ENCODE measurements around the gene COBL.

Gene COBL

DNA sequence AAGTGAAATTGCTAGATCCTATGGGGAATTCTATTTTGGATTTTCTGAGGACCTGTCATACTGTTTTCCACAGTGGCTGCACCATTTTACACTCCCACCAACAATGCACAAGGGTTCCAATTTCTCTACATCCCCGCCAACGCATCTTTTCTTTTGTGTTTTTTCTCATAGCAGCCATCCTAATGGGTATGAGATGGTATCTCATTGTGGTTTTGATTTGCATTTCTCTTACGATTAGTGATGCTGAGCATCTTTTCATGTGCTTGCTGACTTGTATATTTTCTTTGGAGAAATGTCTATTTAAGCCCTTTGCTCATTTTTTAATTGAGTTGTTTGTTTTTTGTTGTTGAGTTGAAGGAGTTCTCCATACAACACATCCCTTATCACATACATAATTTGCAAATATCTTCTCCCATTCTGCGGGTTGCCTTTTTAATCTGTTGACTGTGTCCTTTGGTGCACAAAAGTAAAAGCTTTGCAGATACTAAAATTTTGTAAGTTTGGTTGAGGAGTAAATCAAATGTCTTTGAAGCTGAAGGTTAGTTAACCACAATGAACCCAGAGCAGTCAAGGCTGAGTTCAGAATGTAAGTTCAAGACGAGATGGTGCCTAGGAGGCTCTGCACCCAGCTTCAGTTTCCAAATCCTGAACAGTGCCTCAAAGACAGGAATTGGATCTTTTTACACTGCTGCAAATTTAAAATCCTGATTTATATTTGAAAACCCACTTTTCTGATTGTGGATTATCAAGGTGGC, 195.4 kb downstream of the COBL start:
- Histone ChIP-seq H3K27me3 (replicated peaks in 2 of 5; ENCODE audit: control insufficient read depth in 4 of 5, insufficient read depth in 5 of 5, low read length in 4 of 5) (no peaks in the 10 kb centered on the region), H3K4me3 (ENCODE audit: control insufficient read depth in 1 of 7, extremely low read depth in 1 of 7, insufficient read depth in 4 of 7, low read depth in 2 of 7, low read length in 6 of 7) (peak overlapping the region in 3 of 7 experiments; percentile 30 to 71 (median 67)), H3K36me3 (ENCODE audit: control insufficient read depth in 4 of 4, insufficient read depth in 4 of 4, low read length in 3 of 4) (no peaks in the 10 kb centered on the region), H3K9me3 (ENCODE audit: control extremely low read depth in 1 of 5, control insufficient read depth in 4 of 5, insufficient read depth in 2 of 5, low read depth in 1 of 5, low read length in 4 of 5) (peaks cover 0 to 2% (median 0%) of the 10 kb centered on the region in 5 experiments), H3K4me1 (ENCODE audit: control extremely low read depth in 1 of 4, control insufficient read depth in 4 of 4, insufficient read depth in 4 of 4, low read length in 3 of 4) (peaks cover 6 to 26% (median 12%) of the 10 kb centered on the region in 4 experiments), H3K27ac (ENCODE audit: insufficient read depth in 1 of 2, low read depth in 1 of 2, low read length in 2 of 2, poor library complexity in 1 of 2, severe bottlenecking in 2 of 2) (no peak overlapping the region)
- 17% methylated on average over 2 of the region's 5 CpGs for WGBS (ENCODE audit: insufficient coverage)
- no peak for DNase-seq
- ChIA-PET CTCF (interaction anchor here (1.3 to 1.8 kb wide), 3 partner anchors 20 to 37 kb away, joined by 3 to 8 read pairs (median 5); no protein-coding TSS in a partner anchor), POLR2A (no interaction called here)

GRCh38 chr7:51118628-51119027, 198.0 kb downstream of the COBL start:
- DNase-seq: no peak
- ChIA-PET CTCF (interaction anchor here (0.8 kb wide), 1 partner anchor 44 kb away, joined by 3 read pairs; no protein-coding TSS in a partner anchor), POLR2A (no interaction called here)
- peaks cover 6 to 25% (median 12%) of the 10 kb centered on the region in 4 experiments for H3K4me1 ChIP-seq (ENCODE audit: control extremely low read depth in 1 of 4, control insufficient read depth in 4 of 4, insufficient read depth in 4 of 4, low read length in 3 of 4)
- WGBS (ENCODE audit: insufficient coverage): 100% methylated on average over 2 of the region's 4 CpGs
- H3K9me3 ChIP-seq (ENCODE audit: control extremely low read depth in 1 of 5, control insufficient read depth in 4 of 5, insufficient read depth in 2 of 5, low read depth in 1 of 5, low read length in 4 of 5): peaks cover 0 to 6% (median 0%) of the 10 kb centered on the region in 5 experiments
- H3K36me3 ChIP-seq (ENCODE audit: control insufficient read depth in 4 of 4, insufficient read depth in 4 of 4, low read length in 3 of 4): no peaks in the 10 kb centered on the region
- no peak overlapping the region for H3K27ac ChIP-seq (ENCODE audit: insufficient read depth in 1 of 2, low read depth in 1 of 2, low read length in 2 of 2, poor library complexity in 1 of 2, severe bottlenecking in 2 of 2)
- H3K27me3 ChIP-seq (replicated peaks in 2 of 5; ENCODE audit: control insufficient read depth in 4 of 5, insufficient read depth in 5 of 5, low read length in 4 of 5): no peaks in the 10 kb centered on the region
- H3K4me3 ChIP-seq (ENCODE audit: control insufficient read depth in 1 of 7, extremely low read depth in 1 of 7, insufficient read depth in 4 of 7, low read depth in 2 of 7, low read length in 6 of 7): no peak overlapping the region

GRCh38 chr7:51114501-51114900, 202.1 kb downstream of the COBL start:
- H3K27me3 ChIP-seq (replicated peaks in 2 of 5; ENCODE audit: control insufficient read depth in 4 of 5, insufficient read depth in 5 of 5, low read length in 4 of 5): no peaks in the 10 kb centered on the region
- H3K36me3 ChIP-seq (ENCODE audit: control insufficient read depth in 4 of 4, insufficient read depth in 4 of 4, low read length in 3 of 4): no peaks in the 10 kb centered on the region
- no peaks in the 10 kb centered on the region for H3K4me1 ChIP-seq (ENCODE audit: control extremely low read depth in 1 of 4, control insufficient read depth in 4 of 4, insufficient read depth in 4 of 4, low read length in 3 of 4)
- CTCF ChIA-PET: interaction anchor here (1.1 kb wide), 1 partner anchor 21 kb away, joined by 3 read pairs; no protein-coding TSS in a partner anchor
- peaks cover 0 to 6% (median 0%) of the 10 kb centered on the region in 5 experiments for H3K9me3 ChIP-seq (ENCODE audit: control extremely low read depth in 1 of 5, control insufficient read depth in 4 of 5, insufficient read depth in 2 of 5, low read depth in 1 of 5, low read length in 4 of 5)
- DNase-seq: no peak
- POLR2A ChIA-PET: interaction anchor here (0.7 kb wide), 1 partner anchor 11 kb away, joined by 3 read pairs; no protein-coding TSS in a partner anchor
- no peak overlapping the region for H3K4me3 ChIP-seq (ENCODE audit: control insufficient read depth in 1 of 7, extremely low read depth in 1 of 7, insufficient read depth in 4 of 7, low read depth in 2 of 7, low read length in 6 of 7)
- WGBS (ENCODE audit: insufficient coverage): no CpG with 5 or more reads among the region's 1 CpG
- H3K27ac ChIP-seq (ENCODE audit: insufficient read depth in 1 of 2, low read depth in 1 of 2, low read length in 2 of 2, poor library complexity in 1 of 2, severe bottlenecking in 2 of 2): no peak overlapping the region

DNA sequence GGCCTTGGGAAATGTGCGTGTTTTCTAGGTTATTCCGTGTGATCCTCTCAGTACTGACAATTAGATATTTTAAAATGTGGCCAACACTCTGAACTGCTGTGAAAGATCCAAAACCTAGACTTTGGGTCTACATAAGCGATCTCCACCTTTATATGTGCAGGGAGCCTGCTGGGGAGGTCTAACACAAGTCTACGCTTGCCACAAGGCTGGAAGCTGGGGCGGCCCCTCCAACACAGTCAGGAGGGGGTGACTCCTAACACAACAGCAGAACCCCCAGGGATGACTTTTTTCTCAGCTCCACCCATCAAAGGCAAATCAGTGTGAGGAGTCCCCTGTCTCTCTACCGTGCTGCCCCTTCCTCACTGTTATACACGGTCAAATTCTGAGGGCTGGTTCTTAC, 202.6 kb downstream of the COBL start:
- Histone ChIP-seq H3K27ac (ENCODE audit: insufficient read depth in 1 of 2, low read depth in 1 of 2, low read length in 2 of 2, poor library complexity in 1 of 2, severe bottlenecking in 2 of 2) (no peak overlapping the region), H3K9me3 (ENCODE audit: control extremely low read depth in 1 of 5, control insufficient read depth in 4 of 5, insufficient read depth in 2 of 5, low read depth in 1 of 5, low read length in 4 of 5) (peaks cover 0 to 6% (median 0%) of the 10 kb centered on the region in 5 experiments), H3K36me3 (ENCODE audit: control insufficient read depth in 4 of 4, insufficient read depth in 4 of 4, low read length in 3 of 4) (no peaks in the 10 kb centered on the region), H3K4me1 (ENCODE audit: control extremely low read depth in 1 of 4, control insufficient read depth in 4 of 4, insufficient read depth in 4 of 4, low read length in 3 of 4) (no peaks in the 10 kb centered on the region), H3K27me3 (replicated peaks in 2 of 5; ENCODE audit: control insufficient read depth in 4 of 5, insufficient read depth in 5 of 5, low read length in 4 of 5) (no peaks in the 10 kb centered on the region), H3K4me3 (ENCODE audit: control insufficient read depth in 1 of 7, extremely low read depth in 1 of 7, insufficient read depth in 4 of 7, low read depth in 2 of 7, low read length in 6 of 7) (no peak overlapping the region)
- no peak for DNase-seq
- CTCF ChIA-PET: no interaction called here
- 100% methylated on average over 4 of the region's 7 CpGs for whole genome bisulfite sequencing (ENCODE audit: insufficient coverage)
- POLR2A ChIA-PET: no interaction called here

DNA sequence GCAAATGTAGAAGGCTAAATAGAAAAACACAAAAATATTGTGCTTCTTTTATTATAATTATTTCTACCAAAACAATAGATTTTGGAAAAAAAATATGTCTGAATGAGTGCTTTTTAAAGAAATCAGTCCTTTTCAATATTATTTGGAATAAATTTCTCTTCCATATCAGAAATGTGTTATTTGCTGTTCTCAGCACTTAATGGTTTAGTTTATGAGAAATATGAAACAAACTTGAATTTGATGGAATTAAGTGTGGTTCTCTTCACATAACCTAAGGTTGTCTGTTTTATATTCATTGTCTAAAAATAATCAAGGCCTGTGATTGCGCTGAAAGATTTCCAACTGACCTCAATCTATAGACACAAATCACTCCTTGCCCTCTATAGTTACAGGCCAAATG, 203.0 kb downstream of the COBL start:
- no CpG with 5 or more reads among the region's 1 CpG for WGBS (ENCODE audit: insufficient coverage)
- no peak for DNase-seq
- ChIA-PET POLR2A (no interaction called here), CTCF (no interaction called here)
- Histone ChIP-seq H3K27ac (ENCODE audit: insufficient read depth in 1 of 2, low read depth in 1 of 2, low read length in 2 of 2, poor library complexity in 1 of 2, severe bottlenecking in 2 of 2) (no peak overlapping the region), H3K4me3 (ENCODE audit: control insufficient read depth in 1 of 7, extremely low read depth in 1 of 7, insufficient read depth in 4 of 7, low read depth in 2 of 7, low read length in 6 of 7) (no peak overlapping the region), H3K4me1 (ENCODE audit: control extremely low read depth in 1 of 4, control insufficient read depth in 4 of 4, insufficient read depth in 4 of 4, low read length in 3 of 4) (no peaks in the 10 kb centered on the region), H3K36me3 (ENCODE audit: control insufficient read depth in 4 of 4, insufficient read depth in 4 of 4, low read length in 3 of 4) (no peaks in the 10 kb centered on the region), H3K27me3 (replicated peaks in 2 of 5; ENCODE audit: control insufficient read depth in 4 of 5, insufficient read depth in 5 of 5, low read length in 4 of 5) (no peaks in the 10 kb centered on the region), H3K9me3 (ENCODE audit: control extremely low read depth in 1 of 5, control insufficient read depth in 4 of 5, insufficient read depth in 2 of 5, low read depth in 1 of 5, low read length in 4 of 5) (peaks cover 0 to 6% (median 0%) of the 10 kb centered on the region in 5 experiments)

- ChIA-PET CTCF (interaction anchor here (1.3 kb wide), 1 partner anchor 14 kb away, joined by 5 read pairs; no protein-coding TSS in a partner anchor), POLR2A (no interaction called here)
- no peak for DNase-seq
- Histone ChIP-seq H3K36me3 (ENCODE audit: control insufficient read depth in 4 of 4, insufficient read depth in 4 of 4, low read length in 3 of 4) (no peaks in the 10 kb centered on the region), H3K27ac (ENCODE audit: insufficient read depth in 1 of 2, low read depth in 1 of 2, low read length in 2 of 2, poor library complexity in 1 of 2, severe bottlenecking in 2 of 2) (no peak overlapping the region), H3K4me3 (ENCODE audit: control insufficient read depth in 1 of 7, extremely low read depth in 1 of 7, insufficient read depth in 4 of 7, low read depth in 2 of 7, low read length in 6 of 7) (no peak overlapping the region), H3K27me3 (replicated peaks in 2 of 5; ENCODE audit: control insufficient read depth in 4 of 5, insufficient read depth in 5 of 5, low read length in 4 of 5) (no peaks in the 10 kb centered on the region), H3K9me3 (ENCODE audit: control extremely low read depth in 1 of 5, control insufficient read depth in 4 of 5, insufficient read depth in 2 of 5, low read depth in 1 of 5, low read length in 4 of 5) (peaks cover 0 to 6% (median 0%) of the 10 kb centered on the region in 5 experiments), H3K4me1 (ENCODE audit: control extremely low read depth in 1 of 4, control insufficient read depth in 4 of 4, insufficient read depth in 4 of 4, low read length in 3 of 4) (no peaks in the 10 kb centered on the region)
- 96% methylated on average over 7 of the region's 8 CpGs for WGBS (ENCODE audit: insufficient coverage)
Measured at GRCh38 chr7:51111241-51111940, 205.2 kb downstream of the COBL start.

DNA sequence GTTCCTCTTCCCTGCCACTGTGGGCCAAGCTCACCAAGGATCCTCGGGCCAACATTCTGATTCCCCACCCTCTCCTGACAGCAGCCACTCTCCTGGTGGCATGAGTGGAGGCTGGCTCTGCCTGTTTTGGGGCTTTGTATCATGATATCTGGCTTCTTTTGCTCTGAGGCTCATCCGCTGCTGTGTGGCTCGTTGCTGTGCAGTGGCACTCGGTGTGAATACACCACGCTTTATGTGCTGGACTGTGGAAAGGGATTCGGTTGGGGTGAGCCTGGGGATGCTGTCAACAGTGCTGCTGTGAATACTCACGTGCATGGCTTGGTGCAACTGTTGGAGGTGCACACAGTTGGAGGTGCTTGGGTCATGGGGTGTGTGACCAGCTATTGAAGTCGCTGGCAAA, 208.5 kb downstream of the COBL start:
- Histone ChIP-seq H3K27ac (ENCODE audit: insufficient read depth in 1 of 2, low read depth in 1 of 2, low read length in 2 of 2, poor library complexity in 1 of 2, severe bottlenecking in 2 of 2) (no peak overlapping the region), H3K4me3 (ENCODE audit: control insufficient read depth in 1 of 7, extremely low read depth in 1 of 7, insufficient read depth in 4 of 7, low read depth in 2 of 7, low read length in 6 of 7) (no peak overlapping the region), H3K27me3 (replicated peaks in 2 of 5; ENCODE audit: control insufficient read depth in 4 of 5, insufficient read depth in 5 of 5, low read length in 4 of 5) (no peaks in the 10 kb centered on the region), H3K4me1 (ENCODE audit: control extremely low read depth in 1 of 4, control insufficient read depth in 4 of 4, insufficient read depth in 4 of 4, low read length in 3 of 4) (no peaks in the 10 kb centered on the region), H3K9me3 (ENCODE audit: control extremely low read depth in 1 of 5, control insufficient read depth in 4 of 5, insufficient read depth in 2 of 5, low read depth in 1 of 5, low read length in 4 of 5) (no peaks in the 10 kb centered on the region), H3K36me3 (ENCODE audit: control insufficient read depth in 4 of 4, insufficient read depth in 4 of 4, low read length in 3 of 4) (no peaks in the 10 kb centered on the region)
- no peak for DNase-seq
- CTCF ChIA-PET: interaction anchor here (1.2 kb wide), 1 partner anchor 14 kb away, joined by 4 read pairs; no protein-coding TSS in a partner anchor
- POLR2A ChIA-PET: no interaction called here
- WGBS (ENCODE audit: insufficient coverage): 100% methylated on average over 8 of the region's 8 CpGs

All from common myeloid progenitor, CD34-positive (primary cell).